Fibroblast of skin of abdomen (primary cell): ENCODE measurements around the gene KCNE3.

ENCODE experiments used
- DNase-seq: peaks from one replicate; pipeline ENCODE4 v3.0.0-alpha.2; 2013

Gene KCNE3

GRCh38 chr11:74471668-74472429 is 4.5 kb upstream of the KCNE3 start:
- DNase-seq = no peak

- no peak for DNase-seq
These were observed 3.7 kb upstream of the KCNE3 start for GRCh38 chr11:74471037-74471436.

GRCh38 chr11:74470526-74470925 is 3.2 kb upstream of the KCNE3 start:
- no peak for DNase-seq

- DNase-seq = no peak
These were observed 1.6 kb upstream of the KCNE3 start for GRCh38 chr11:74468936-74469335.

- no peak for DNase-seq
These were observed 1.2 kb upstream of the KCNE3 start for GRCh38 chr11:74468521-74468920.

GRCh38 chr11:74468058-74468457 is 709 bp upstream of the KCNE3 start:
- no peak for DNase-seq

- DNase-seq = no peak
These were observed 2.0 kb downstream of the KCNE3 start for GRCh38 chr11:74465291-74465708.

GRCh38 chr11:74464746-74465145 is 2.6 kb downstream of the KCNE3 start:
- DNase-seq = no peak

- no peak for DNase-seq
These were observed 4.1 kb downstream of the KCNE3 start for GRCh38 chr11:74463216-74463615.

GRCh38 chr11:74462631-74463030 is 4.7 kb downstream of the KCNE3 start:
- DNase-seq = no peak

GRCh38 chr11:74462009-74462408 is 5.3 kb downstream of the KCNE3 start:
- no peak for DNase-seq

GRCh38 chr11:74460481-74461154 is 6.7 kb downstream of the KCNE3 start:
- DNase-seq = peak; percentile 63

- no peak for DNase-seq
These were observed 7.3 kb downstream of the KCNE3 start for GRCh38 chr11:74460065-74460464.

- no peak for DNase-seq
These were observed 7.8 kb downstream of the KCNE3 start for GRCh38 chr11:74459584-74459983.

- DNase-seq = no peak
These were observed 10.0 kb downstream of the KCNE3 start for GRCh38 chr11:74457356-74457755.

GRCh38 chr11:74453373-74453975 is 13.9 kb downstream of the KCNE3 start:
- peak; percentile 50 for DNase-seq

- no peak for DNase-seq
These were observed 15.0 kb downstream of the KCNE3 start for GRCh38 chr11:74452366-74452765.

GRCh38 chr11:74450318-74450717 is 17.0 kb downstream of the KCNE3 start:
- no peak for DNase-seq

GRCh38 chr11:74449369-74449931 is 17.9 kb downstream of the KCNE3 start:
- DNase-seq = peak; percentile 80

- no peak for DNase-seq
These were observed 19.6 kb downstream of the KCNE3 start for GRCh38 chr11:74447720-74448119.

GRCh38 chr11:74446532-74446938 is 20.8 kb downstream of the KCNE3 start:
- peak; percentile 50 for DNase-seq

GRCh38 chr11:74444173-74444826 is 23.0 kb downstream of the KCNE3 start:
- DNase-seq = no peak
